GM19468 (cell line): Measurements from ENCODE around the gene CFL1.
"Not testable (repeated sequence)": the region's sequence is repeated elsewhere in the genome, so short reads cannot be mapped to it uniquely, and the experiment has no call there.

Experiments used
- ATAC-seq: cut with Tn5 transposase; IDR thresholded peaks from one replicate; pipeline ENCODE4 v1.9.1; 2021; ENCODE audit warnings: mild to moderate bottlenecking, moderate library complexity, moderate number of reproducible peaks; ENCODE audit not compliant: unreplicated experiment; ENCODE audit errors: extremely low read depth

The CFL1 gene

GRCh38 chr11:65844231-65844872 lies 13.6 kb downstream of the CFL1 start:
- ATAC-seq: no peak

GRCh38 chr11:65843811-65844210 lies 14.2 kb downstream of the CFL1 start:
- no peak for ATAC-seq

GRCh38 chr11:65842144-65842543 lies 15.8 kb downstream of the CFL1 start:
- ATAC-seq: no peak

GRCh38 chr11:65834202-65834601 lies 23.8 kb downstream of the CFL1 start:
- no peak for ATAC-seq

GRCh38 chr11:65833297-65834030 lies 24.5 kb downstream of the CFL1 start, which contains the start of gene SNX32:
TSS of gene SNX32 (plus strand) at chr11:65833963. CDS start at chr11:65834066, 103 bp downstream.
- ATAC-seq: peak; percentile 64

- not testable (repeated sequence) for ATAC-seq
Measured at GRCh38 chr11:65832231-65832630, 25.7 kb downstream of the CFL1 start.

- ATAC-seq: no peak
Measured at GRCh38 chr11:65829459-65829858, 28.5 kb downstream of the CFL1 start.

- no peak for ATAC-seq
Measured at GRCh38 chr11:65826984-65827735, 30.8 kb downstream of the CFL1 start.

GRCh38 chr11:65822776-65823528 lies 35.0 kb downstream of the CFL1 start:
- ATAC-seq: no peak

GRCh38 chr11:65821107-65821506 lies 36.9 kb downstream of the CFL1 start:
- ATAC-seq: no peak

GRCh38 chr11:65817835-65818680 lies 39.9 kb downstream of the CFL1 start:
- ATAC-seq: peak; percentile 49

GRCh38 chr11:65817312-65817834 lies 40.6 kb downstream of the CFL1 start:
- no peak for ATAC-seq

GRCh38 chr11:65816696-65817095 lies 41.3 kb downstream of the CFL1 start:
- no peak for ATAC-seq

GRCh38 chr11:65814986-65815565 lies 42.9 kb downstream of the CFL1 start:
- ATAC-seq: no peak

GRCh38 chr11:65814131-65814985 lies 43.6 kb downstream of the CFL1 start:
- no peak for ATAC-seq

- ATAC-seq: no peak
Measured at GRCh38 chr11:65811764-65812475, 46.1 kb downstream of the CFL1 start.
